Iris pigment epithelial cell (primary cell): Measurements from ENCODE around the gene AMZ2.
"Not testable (repeated sequence)": the region's sequence is repeated elsewhere in the genome, so short reads cannot be mapped to it uniquely, and the experiment has no call there.

Source experiments
- DNase-seq: peaks from one replicate; pipeline ENCODE4 v3.0.0-alpha.2; 2011; ENCODE audit warnings: low read depth

The AMZ2 gene

GRCh38 chr17:68249354-68249765 lies 1.5 kb downstream of the AMZ2 start:
- no peak for DNase-seq

DNA sequence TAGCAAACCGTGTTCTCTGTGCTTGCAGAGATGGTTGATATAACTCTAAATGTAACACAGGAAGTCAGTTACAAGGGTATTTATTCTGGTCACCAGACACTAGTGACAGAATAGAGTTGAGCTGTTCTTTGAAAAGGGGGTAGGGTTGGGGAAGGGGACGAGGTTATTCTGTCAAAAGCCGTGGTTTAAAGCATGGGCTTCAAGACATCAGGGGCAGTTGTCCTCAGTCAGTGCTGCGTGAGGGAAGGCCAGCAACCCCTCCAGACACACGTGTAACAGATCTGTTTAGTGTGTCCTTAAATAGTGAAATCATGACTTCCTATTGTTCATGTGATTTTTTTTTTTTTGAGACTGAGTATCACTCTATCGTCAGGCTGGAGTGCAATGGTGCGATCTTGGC lies 5.6 kb downstream of the AMZ2 start:
- DNase-seq, result not testable (repeated sequence)

DNA sequence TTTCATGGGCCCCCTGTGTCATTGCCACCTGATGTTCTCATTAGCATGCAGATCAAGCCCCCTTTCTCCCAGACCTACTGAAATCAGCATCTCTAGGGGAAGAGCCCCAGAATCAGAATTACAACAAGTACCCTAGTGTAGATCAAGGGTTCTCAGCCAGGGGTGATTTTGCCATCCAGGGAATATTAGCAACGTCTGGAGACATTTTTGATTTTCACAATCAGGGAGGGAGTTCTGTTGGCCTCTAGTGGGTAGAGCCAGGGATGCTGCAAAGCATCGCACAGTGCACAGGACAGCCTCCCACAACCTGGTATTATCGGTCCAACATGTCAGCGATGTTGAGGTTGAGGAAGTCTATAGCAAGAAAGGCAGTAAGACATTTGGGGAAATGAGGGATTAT lies 7.3 kb downstream of the AMZ2 start:
- no peak for DNase-seq

GRCh38 chr17:68255731-68256538 lies 8.1 kb downstream of the AMZ2 start:
- DNase-seq, result no peak

DNA sequence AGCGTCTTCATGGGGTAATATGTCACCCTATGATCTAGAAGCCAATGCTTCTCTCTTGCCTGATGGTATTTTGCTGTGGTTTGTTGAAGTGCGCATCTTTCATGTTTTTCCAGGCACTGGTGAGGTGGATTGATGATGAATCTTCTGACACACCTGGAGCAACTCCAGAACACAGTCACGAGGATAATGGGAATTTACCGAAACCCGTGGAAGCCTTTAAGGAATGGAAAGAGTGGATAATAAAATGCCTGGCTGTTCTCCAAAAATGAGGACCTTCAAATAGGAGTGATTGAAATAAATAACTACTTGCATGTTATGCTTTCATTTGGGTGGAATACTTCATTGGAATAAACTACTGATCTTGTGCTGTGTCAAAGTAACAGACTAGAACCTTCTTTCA lies 8.9 kb downstream of the AMZ2 start:
- not testable (repeated sequence) for DNase-seq

GRCh38 chr17:68257934-68258333 lies 10.1 kb downstream of the AMZ2 start:
- DNase-seq, result no peak

DNA sequence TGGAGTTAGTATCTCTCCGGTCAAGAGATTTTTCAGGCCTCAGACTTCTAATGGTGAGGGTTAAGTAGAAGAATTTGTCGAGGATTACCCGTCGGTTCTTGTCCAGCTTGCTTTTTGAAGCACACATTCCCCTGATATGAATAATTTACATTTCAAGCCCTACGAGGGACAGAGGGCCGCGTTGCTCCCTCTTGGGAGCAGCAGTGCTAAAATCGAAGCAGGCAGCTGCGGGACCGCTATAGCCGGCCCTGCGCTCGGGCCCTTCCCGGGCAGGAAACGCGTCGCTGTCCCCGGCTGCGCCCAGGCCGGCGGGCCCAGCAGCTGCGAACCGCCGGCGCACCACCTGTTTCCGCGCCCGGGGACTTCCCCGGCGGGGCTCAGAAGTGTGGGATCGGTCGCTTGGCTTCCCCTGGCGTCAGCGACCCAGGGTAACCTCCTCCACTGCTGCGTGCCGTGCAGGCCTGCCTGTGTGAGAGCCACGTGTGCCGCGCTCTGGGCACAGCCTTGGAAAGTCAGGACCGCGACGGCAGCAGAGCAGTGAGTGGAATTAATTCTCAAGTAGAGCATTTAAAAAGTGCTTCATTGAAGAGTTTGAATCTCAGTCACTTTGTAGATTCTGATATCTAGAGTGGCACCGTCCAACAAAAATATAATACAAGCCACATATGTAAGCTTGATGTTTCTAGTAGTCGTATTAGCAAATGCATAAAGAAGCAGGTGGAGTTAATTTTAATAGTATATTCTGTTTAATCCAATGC lies 11.2 kb downstream of the AMZ2 start:
- peak; percentile 50 for DNase-seq

DNA sequence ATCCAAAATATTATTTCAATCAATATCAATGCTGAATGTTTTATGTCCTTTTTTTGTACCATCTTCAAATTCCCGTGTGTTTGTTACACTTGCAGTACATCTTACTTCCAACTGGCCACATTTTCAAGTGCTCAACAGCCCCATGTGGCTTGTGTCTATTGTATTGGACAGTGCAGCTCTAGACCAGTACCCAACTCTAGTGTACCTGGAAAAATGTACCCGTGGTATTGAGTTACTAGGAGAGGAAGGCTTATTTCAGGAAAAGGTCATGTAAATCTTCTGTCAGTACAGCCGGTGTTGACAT lies 11.8 kb downstream of the AMZ2 start:
- not testable (repeated sequence) for DNase-seq

- peak; percentile 10 for DNase-seq
These were observed 12.4 kb downstream of the AMZ2 start for GRCh38 chr17:68260051-68260762.

GRCh38 chr17:68262467-68262866 lies 14.6 kb downstream of the AMZ2 start:
- not testable (repeated sequence) for DNase-seq

- peak; percentile 44 for DNase-seq
These were observed 15.3 kb downstream of the AMZ2 start for GRCh38 chr17:68263101-68263681.

DNA sequence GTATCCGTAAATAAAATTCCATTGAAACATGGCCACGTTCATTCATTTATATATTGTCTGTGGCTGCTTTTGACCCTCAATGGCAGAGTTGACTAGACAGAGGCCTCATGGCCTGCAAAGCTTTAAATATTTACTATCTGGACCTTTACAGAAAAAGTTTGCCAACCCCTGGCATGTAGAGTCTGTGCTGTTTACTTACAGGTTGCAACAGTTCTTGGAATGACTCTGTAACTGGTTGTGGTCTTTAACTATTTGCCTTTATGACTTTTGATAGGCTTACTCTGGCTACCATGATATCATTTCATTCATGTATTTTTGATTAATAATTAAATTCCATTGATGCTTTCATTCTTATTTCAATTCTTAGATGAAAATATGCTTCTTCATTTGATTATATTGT lies 18.0 kb downstream of the AMZ2 start:
- DNase-seq, result peak; percentile 65

GRCh38 chr17:68273722-68274121 lies 25.9 kb downstream of the AMZ2 start:
- DNase-seq, result no peak

- DNase-seq, result not testable (repeated sequence)
These were observed 28.5 kb downstream of the AMZ2 start for GRCh38 chr17:68276339-68276738.

- no peak for DNase-seq
These were observed 30.0 kb downstream of the AMZ2 start for GRCh38 chr17:68277807-68278206.

DNA sequence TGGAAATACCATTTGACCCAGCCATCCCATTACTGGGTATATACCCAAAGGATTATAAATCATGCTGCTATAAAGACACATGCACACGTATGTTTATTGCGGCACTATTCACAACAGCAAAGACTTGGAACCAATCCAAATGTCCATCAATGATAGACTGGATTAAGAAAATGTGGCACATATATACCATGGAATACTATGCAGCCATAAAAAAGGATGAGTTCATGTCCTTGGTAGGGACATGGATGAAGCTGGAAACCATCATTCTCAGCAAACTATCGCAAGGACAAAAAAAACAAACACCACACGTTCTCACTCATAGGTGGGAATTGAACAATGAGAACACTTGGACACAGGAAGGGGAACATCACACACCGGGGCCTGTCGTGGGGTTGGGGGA lies 34.1 kb downstream of the AMZ2 start:
- DNase-seq, result not testable (repeated sequence)

- peak; percentile 32 for DNase-seq
These were observed 40.5 kb downstream of the AMZ2 start for GRCh38 chr17:68288375-68288774.

DNA sequence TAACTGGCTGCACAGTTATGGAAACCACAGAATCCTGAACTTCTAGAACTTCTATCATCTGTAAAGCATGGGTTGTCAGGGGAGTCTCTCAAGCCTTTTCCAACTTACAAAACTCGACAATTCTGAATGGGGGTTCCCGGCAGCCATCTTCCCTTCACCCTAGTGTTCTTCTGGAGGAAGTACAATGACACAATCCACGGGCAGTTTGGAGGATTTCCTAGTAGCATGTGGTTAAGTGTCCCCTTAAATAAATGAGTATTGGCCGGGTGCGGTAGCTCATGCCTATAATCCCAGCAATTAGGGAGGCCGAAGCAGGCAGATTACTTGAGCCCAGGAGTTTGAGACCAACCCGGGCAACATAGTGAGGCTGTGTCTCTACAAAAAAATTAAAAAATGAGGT lies 41.0 kb downstream of the AMZ2 start:
- peak; percentile 33 for DNase-seq

- peak; percentile 14 for DNase-seq
These were observed 41.6 kb downstream of the AMZ2 start for GRCh38 chr17:68289473-68289872.

DNA sequence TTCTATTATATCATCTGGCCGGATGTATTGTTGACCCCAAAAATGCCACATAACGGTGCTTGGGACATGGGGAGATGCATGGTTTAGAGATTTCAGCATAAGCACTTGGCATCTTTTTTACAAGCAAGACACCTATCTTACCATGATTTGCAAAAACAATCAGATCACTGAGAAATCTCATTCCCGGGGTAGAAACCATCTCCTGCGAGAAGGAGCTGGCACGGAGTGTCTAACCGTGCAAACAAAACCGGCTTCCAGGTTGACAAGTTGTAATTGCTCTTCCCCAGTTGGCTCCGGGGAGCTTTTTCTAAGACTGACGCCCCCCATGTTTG lies 42.1 kb downstream of the AMZ2 start:
- DNase-seq, result peak; percentile 18

DNA sequence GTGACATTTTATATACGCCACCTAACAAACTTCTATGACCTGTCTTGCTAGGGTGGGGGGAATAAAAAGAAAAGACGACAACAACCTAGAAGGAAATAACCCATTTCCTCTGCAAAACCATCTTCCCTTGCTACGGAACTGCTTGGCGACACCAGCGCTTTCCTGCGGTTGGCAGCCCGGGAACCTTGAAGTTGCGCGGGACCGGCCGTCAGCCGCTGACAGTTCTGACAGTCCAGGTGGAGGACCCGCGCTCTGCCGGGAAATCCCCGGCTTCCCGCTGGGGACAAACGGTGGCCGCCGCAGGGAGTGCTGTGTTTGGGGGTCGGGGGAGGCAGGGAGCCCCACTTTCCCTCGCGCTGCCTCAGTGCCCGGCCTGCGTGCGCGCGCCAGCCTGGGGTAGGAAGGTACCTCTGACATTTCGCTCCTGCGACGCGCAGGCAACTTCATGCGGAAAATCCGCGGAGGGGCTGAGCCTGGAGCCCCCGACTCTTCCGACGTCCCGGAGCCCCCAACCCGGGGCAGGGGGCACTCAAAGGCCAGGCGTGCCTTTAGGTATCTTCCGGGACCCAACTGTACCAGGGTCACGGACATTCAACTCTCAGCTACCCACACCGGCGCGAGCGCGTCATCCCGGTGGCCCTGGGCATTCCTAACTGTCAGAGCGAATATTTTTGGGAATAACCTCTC lies 42.6 kb downstream of the AMZ2 start:
- DNase-seq, result no peak
